ENCODE data around the gene TC2N.

- TF ChIP-seq, protein P1, sequence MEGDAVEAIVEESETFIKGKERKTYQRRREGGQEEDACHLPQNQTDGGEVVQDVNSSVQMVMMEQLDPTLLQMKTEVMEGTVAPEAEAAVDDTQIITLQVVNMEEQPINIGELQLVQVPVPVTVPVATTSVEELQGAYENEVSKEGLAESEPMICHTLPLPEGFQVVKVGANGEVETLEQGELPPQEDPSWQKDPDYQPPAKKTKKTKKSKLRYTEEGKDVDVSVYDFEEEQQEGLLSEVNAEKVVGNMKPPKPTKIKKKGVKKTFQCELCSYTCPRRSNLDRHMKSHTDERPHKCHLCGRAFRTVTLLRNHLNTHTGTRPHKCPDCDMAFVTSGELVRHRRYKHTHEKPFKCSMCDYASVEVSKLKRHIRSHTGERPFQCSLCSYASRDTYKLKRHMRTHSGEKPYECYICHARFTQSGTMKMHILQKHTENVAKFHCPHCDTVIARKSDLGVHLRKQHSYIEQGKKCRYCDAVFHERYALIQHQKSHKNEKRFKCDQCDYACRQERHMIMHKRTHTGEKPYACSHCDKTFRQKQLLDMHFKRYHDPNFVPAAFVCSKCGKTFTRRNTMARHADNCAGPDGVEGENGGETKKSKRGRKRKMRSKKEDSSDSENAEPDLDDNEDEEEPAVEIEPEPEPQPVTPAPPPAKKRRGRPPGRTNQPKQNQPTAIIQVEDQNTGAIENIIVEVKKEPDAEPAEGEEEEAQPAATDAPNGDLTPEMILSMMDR (IDR thresholded peaks at IDR 0.05; ENCODE audit: low read depth, low read length, missing input control): no peak
- TF ChIP-seq HNF4A (conservative IDR thresholded peaks at IDR 0.05): no peak
Observed at GRCh38 chr14:91732439-91732838, 134.9 kb downstream of the TC2N start.
